ENCODE measurements around the gene THY1. TPM values are rescaled to one million over a fixed set of nuclear protein-coding genes. Genes with fewer than 3 reads are reported as not detected.

Gene THY1
- total RNA-seq, 2 donors from 2014 or later = 3.3 to 39.7 TPM

GRCh38 chr11:119436093-119436492 lies 13.1 kb upstream of the THY1 start:
- no peak for TF ChIP-seq CTCF (IDR thresholded peaks at IDR 0.05)
- no peak for TF ChIP-seq POLR2A (IDR thresholded peaks at IDR 0.05)
- TF ChIP-seq POLR2AphosphoS5 (IDR thresholded peaks at IDR 0.05) = no peak
- Histone ChIP-seq H3K36me3 (no peaks in the 10 kb centered on the region), H3K9me3 (no peaks in the 10 kb centered on the region), H3K27me3 (replicated peaks; ENCODE audit: insufficient read depth) (no peaks in the 10 kb centered on the region), H3K27ac (no peak overlapping the region), H3K4me3 (no peak overlapping the region), H3K4me1 (replicated peaks) (no peaks in the 10 kb centered on the region)
- WGBS = 84% methylated on average over 7 of the region's 7 CpGs
- DNase-seq (ENCODE audit: low spot score) = no peak
- intact Hi-C loops (cut with DNase I) = no loop called here

GRCh38 chr11:119434591-119435330 lies 11.8 kb upstream of the THY1 start:
- Histone ChIP-seq H3K9me3 (no peaks in the 10 kb centered on the region), H3K4me3 (no peak overlapping the region), H3K27me3 (replicated peaks; ENCODE audit: insufficient read depth) (no peaks in the 10 kb centered on the region), H3K4me1 (replicated peaks) (no peaks in the 10 kb centered on the region), H3K27ac (no peak overlapping the region), H3K36me3 (no peaks in the 10 kb centered on the region)
- intact Hi-C loops (cut with DNase I) = no loop called here
- TF ChIP-seq POLR2AphosphoS5 (IDR thresholded peaks at IDR 0.05) = no peak
- TF ChIP-seq POLR2A (IDR thresholded peaks at IDR 0.05) = no peak
- no peak for TF ChIP-seq CTCF (IDR thresholded peaks at IDR 0.05)
- 93% methylated on average over 1 of the region's 1 CpG for WGBS
- DNase-seq (ENCODE audit: low spot score) = no peak

- intact Hi-C loops (cut with DNase I) = no loop called here
- Histone ChIP-seq H3K27ac (no peak overlapping the region), H3K9me3 (no peaks in the 10 kb centered on the region), H3K4me1 (replicated peaks) (no peaks in the 10 kb centered on the region), H3K4me3 (no peak overlapping the region), H3K36me3 (no peaks in the 10 kb centered on the region), H3K27me3 (replicated peaks; ENCODE audit: insufficient read depth) (no peaks in the 10 kb centered on the region)
- WGBS = 33% methylated on average over 1 of the region's 1 CpG
- DNase-seq (ENCODE audit: low spot score) = no peak
- no peak for TF ChIP-seq CTCF (IDR thresholded peaks at IDR 0.05)
- TF ChIP-seq POLR2A (IDR thresholded peaks at IDR 0.05) = no peak
- TF ChIP-seq POLR2AphosphoS5 (IDR thresholded peaks at IDR 0.05) = no peak
Measured at GRCh38 chr11:119433358-119433725, 10.4 kb upstream of the THY1 start.

GRCh38 chr11:119432484-119433357 lies 9.7 kb upstream of the THY1 start:
- WGBS = 24% methylated on average over 21 of the region's 21 CpGs
- H3K4me3 ChIP-seq = no peak overlapping the region
- intact Hi-C loops (cut with DNase I) = no loop called here
- TF ChIP-seq CTCF (IDR thresholded peaks at IDR 0.05) = no peak
- no peak for TF ChIP-seq POLR2AphosphoS5 (IDR thresholded peaks at IDR 0.05)
- TF ChIP-seq POLR2A (IDR thresholded peaks at IDR 0.05) = no peak
- DNase-seq (ENCODE audit: low spot score) = no peak
- no peaks in the 10 kb centered on the region for H3K36me3 ChIP-seq
- H3K4me1 ChIP-seq (replicated peaks) = no peaks in the 10 kb centered on the region
- no peak overlapping the region for H3K27ac ChIP-seq
- no peaks in the 10 kb centered on the region for H3K9me3 ChIP-seq
- no peaks in the 10 kb centered on the region for H3K27me3 ChIP-seq (replicated peaks; ENCODE audit: insufficient read depth)

Measured in prostate gland (tissue), 2 donors.